Bronchial epithelial cell (primary cell): ENCODE measurements around the gene TMPRSS11F. TPM values are rescaled to one million over a fixed set of nuclear protein-coding genes. Genes with fewer than 3 reads are reported as not detected.

Experiments used
- DNase-seq: peaks from one replicate; pipeline ENCODE4 v3.0.0-alpha.2; 2010; ENCODE audit warnings: low read depth
- FAIRE-seq: peaks from 2 replicates; lab custom pipeline; 2011; peaks lifted over from hg19 to GRCh38; lab: Jason Lieb, UNC
- H3K27me3 ChIP-seq: 2 replicates; pipeline ENCODE4 v1.5.1; 2011; ENCODE audit warnings: low read length; ENCODE audit not compliant: control insufficient read depth, insufficient read depth
- H3K36me3 ChIP-seq: 2 replicates; pipeline ENCODE4 v1.5.1; 2011; ENCODE audit warnings: low read length; ENCODE audit not compliant: control insufficient read depth, insufficient read depth
- H3K4me3 ChIP-seq: 2 replicates; pipeline ENCODE4 v1.5.1; 2011; ENCODE audit warnings: mild to moderate bottlenecking, low read depth, low read length, control low read depth
- total RNA-seq: library from RNA; depleted of rRNA; stranded (reverse); fragments of >200 nt; gene quantifications from 2 replicates; pipeline ENCODE4 v1.2.1, GENCODE V29; 2014
- TF ChIP-seq, protein P1 (sequence below): IDR thresholded peaks from 2 replicates; pipeline ENCODE4 v1.5.1; 2011; ENCODE audit warnings: mild to moderate bottlenecking, moderate library complexity, low read length, control low read depth, inconsistent platforms; ENCODE audit not compliant: insufficient read depth, severe bottlenecking

The TMPRSS11F gene
- total RNA-seq, 1 donor from 2014 or later = 1.6 TPM

DNA sequence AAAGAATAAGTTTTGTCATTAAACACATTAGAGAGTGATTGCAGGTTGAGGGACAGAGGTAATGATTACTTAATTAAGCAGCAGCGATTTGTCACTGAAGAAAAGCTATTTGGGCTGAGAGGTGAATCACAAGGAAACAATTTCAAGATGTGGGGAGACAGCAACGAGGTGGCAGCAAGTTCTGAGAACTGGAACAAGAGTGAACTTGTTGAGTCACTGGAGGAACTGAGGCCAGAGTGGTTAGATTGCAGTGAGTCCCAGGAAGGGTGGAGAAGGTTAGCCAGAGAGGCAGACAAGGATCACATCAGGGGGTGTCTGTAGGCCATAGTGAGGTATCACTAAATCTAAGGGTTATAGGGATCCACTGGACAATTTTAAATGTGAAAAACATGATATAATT lies 108.5 kb downstream of the TMPRSS11F start:
- DNase-seq (peak; percentile 96), FAIRE-seq (peak; percentile 95)
- Histone ChIP-seq H3K4me3 (no peak overlapping the region), H3K36me3 (no peaks in the 10 kb centered on the region), H3K27me3 (no peaks in the 10 kb centered on the region)
- TF ChIP-seq, protein P1, sequence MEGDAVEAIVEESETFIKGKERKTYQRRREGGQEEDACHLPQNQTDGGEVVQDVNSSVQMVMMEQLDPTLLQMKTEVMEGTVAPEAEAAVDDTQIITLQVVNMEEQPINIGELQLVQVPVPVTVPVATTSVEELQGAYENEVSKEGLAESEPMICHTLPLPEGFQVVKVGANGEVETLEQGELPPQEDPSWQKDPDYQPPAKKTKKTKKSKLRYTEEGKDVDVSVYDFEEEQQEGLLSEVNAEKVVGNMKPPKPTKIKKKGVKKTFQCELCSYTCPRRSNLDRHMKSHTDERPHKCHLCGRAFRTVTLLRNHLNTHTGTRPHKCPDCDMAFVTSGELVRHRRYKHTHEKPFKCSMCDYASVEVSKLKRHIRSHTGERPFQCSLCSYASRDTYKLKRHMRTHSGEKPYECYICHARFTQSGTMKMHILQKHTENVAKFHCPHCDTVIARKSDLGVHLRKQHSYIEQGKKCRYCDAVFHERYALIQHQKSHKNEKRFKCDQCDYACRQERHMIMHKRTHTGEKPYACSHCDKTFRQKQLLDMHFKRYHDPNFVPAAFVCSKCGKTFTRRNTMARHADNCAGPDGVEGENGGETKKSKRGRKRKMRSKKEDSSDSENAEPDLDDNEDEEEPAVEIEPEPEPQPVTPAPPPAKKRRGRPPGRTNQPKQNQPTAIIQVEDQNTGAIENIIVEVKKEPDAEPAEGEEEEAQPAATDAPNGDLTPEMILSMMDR = no peak

DNA sequence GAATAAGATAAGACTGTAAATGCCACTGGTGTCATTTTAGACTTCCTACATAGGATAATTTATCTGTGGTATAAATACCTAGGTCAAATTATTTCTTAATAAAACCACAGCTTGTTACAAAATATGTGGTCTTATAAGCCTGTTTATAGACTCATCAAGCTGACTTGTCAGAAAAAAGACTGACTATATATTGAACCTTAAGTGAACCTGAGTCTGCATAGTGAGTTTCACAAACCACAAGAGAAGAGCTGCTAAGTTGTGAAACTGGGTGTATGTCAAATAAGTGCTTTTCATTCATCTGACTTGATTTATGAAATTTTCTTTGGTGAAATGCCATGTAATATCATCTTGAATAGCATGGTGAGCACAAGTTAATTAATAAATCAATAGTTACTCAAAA lies 118.0 kb downstream of the TMPRSS11F start:
- peak; percentile 44 for DNase-seq
- FAIRE-seq = no peak
- Histone ChIP-seq H3K36me3 (no peaks in the 10 kb centered on the region), H3K27me3 (no peaks in the 10 kb centered on the region), H3K4me3 (no peak overlapping the region)
- TF ChIP-seq, protein P1 = no peak

Other genes starting within 250 kb of the TMPRSS11F start
- gene TMPRSS11D, start 245.9 kb downstream of the TMPRSS11F start, total RNA-seq = 8.7 and 15.1 TPM in 2 replicates
- 0.38 TPM in 1 of 2 replicates, not detected in the other for gene TMPRSS11A, start 166.4 kb downstream of the TMPRSS11F start, total RNA-seq
- 0.79 and 2.3 TPM in 2 replicates for gene TMPRSS11B, start 115.8 kb upstream of the TMPRSS11F start, total RNA-seq
- 44.5 and 68.4 TPM in 2 replicates for gene YTHDC1, start 220.2 kb upstream of the TMPRSS11F start, total RNA-seq